ENCODE data around the gene IL27RA. TPM values are rescaled to one million over a fixed set of nuclear protein-coding genes. Genes with fewer than 3 reads are reported as not detected.

The IL27RA gene
- total RNA-seq, 2 donors from 2014 or later = 1.3 to 3.6 TPM

DNA sequence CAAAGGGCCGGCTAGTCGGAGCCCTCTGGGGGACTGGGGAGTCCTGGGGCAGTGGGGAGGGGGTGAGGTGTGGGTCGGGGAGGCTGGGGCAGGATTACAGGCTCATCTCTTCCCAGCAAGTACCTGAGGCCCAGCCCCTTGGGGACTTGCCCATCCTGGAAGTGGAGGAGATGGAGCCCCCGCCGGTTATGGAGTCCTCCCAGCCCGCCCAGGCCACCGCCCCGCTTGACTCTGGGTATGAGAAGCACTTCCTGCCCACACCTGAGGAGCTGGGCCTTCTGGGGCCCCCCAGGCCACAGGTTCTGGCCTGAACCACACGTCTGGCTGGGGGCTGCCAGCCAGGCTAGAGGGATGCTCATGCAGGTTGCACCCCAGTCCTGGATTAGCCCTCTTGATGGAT, 20.4 kb downstream of the IL27RA start:
- Histone ChIP-seq H3K27ac (no peak overlapping the region), H3K36me3 (replicated peaks in 1 of 2; ENCODE audit: insufficient read depth in 1 of 2, low read depth in 2 of 2) (peaks cover 0 to 13% of the 10 kb centered on the region in 2 donors), H3K9me3 (no peaks in the 10 kb centered on the region), H3K4me1 (no peaks in the 10 kb centered on the region), H3K27me3 (no peaks in the 10 kb centered on the region), H3K4me3 (no peak overlapping the region)
- DNase-seq (no peak), ATAC-seq (no peak)
- WGBS, 2 donors = 75% methylated on average over 9 of the region's 9 CpGs; no CpG with 5 or more reads in 1 of the 2 donors
- no peak for TF ChIP-seq POLR2A (IDR thresholded peaks at IDR 0.05)
- TF ChIP-seq, protein P1, sequence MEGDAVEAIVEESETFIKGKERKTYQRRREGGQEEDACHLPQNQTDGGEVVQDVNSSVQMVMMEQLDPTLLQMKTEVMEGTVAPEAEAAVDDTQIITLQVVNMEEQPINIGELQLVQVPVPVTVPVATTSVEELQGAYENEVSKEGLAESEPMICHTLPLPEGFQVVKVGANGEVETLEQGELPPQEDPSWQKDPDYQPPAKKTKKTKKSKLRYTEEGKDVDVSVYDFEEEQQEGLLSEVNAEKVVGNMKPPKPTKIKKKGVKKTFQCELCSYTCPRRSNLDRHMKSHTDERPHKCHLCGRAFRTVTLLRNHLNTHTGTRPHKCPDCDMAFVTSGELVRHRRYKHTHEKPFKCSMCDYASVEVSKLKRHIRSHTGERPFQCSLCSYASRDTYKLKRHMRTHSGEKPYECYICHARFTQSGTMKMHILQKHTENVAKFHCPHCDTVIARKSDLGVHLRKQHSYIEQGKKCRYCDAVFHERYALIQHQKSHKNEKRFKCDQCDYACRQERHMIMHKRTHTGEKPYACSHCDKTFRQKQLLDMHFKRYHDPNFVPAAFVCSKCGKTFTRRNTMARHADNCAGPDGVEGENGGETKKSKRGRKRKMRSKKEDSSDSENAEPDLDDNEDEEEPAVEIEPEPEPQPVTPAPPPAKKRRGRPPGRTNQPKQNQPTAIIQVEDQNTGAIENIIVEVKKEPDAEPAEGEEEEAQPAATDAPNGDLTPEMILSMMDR (IDR thresholded peaks at IDR 0.05) = no peak
- intact Hi-C loops (cut with DNase I) = loop anchor here (10.0 kb wide), 1 partner anchor 177 kb away; the partner anchor contains the start of gene NANOS3

DNA sequence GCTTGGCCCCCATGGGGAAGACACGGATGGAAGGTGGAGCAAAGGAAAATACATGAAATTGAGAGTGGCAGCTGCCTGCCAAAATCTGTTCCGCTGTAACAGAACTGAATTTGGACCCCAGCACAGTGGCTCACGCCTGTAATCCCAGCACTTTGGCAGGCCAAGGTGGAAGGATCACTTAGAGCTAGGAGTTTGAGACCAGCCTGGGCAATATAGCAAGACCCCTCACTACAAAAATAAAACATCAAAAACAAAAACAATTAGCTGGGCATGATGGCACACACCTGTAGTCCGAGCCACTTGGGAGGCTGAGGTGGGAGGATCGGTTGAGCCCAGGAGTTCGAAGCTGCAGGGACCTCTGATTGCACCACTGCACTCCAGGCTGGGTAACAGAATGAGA, 20.9 kb downstream of the IL27RA start:
- TF ChIP-seq, protein P1 (IDR thresholded peaks at IDR 0.05) = no peak
- TF ChIP-seq POLR2A (IDR thresholded peaks at IDR 0.05) = no peak
- 84 to 86% methylated on average over 6 of the region's 6 CpGs for WGBS, 2 donors
- DNase-seq (no peak), ATAC-seq (no peak)
- no peak overlapping the region for H3K4me3 ChIP-seq
- no peaks in the 10 kb centered on the region for H3K27me3 ChIP-seq
- no peaks in the 10 kb centered on the region for H3K4me1 ChIP-seq
- H3K27ac ChIP-seq = no peak overlapping the region
- H3K9me3 ChIP-seq = no peaks in the 10 kb centered on the region
- intact Hi-C loops (cut with DNase I) = loop anchor here (10.0 kb wide), 1 partner anchor 178 kb away; the partner anchor contains the start of gene NANOS3
- H3K36me3 ChIP-seq (replicated peaks in 1 of 2; ENCODE audit: insufficient read depth in 1 of 2, low read depth in 2 of 2) = peaks cover 0 to 13% of the 10 kb centered on the region in 2 donors

DNA sequence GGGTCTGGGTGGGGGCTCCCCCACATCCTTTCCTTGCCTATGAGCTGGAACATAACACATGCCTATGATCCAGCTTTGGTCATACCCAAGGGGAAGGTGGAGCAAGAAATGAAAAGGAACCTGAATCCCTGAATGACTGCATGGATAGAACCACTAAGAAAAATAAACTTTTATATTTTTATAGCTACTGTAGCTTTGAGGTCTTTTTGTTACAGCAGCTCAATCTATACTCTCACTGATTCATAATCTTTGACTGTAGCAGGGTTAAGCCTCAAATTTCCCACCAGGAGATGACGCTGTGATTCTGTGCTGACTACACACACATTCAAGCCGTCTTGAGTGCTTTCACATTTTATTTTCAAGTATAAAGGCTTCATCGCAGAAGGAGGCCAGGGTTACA, 21.5 kb downstream of the IL27RA start:
- ATAC-seq = no peak
- intact Hi-C loops (cut with DNase I) = loop anchor here (10.0 kb wide), 1 partner anchor 178 kb away; the partner anchor contains the start of gene NANOS3
- Histone ChIP-seq H3K9me3 (no peaks in the 10 kb centered on the region), H3K4me3 (no peak overlapping the region), H3K27me3 (no peaks in the 10 kb centered on the region), H3K4me1 (peaks cover 5% of the 10 kb centered on the region), H3K27ac (no peak overlapping the region), H3K36me3 (replicated peaks in 1 of 2; ENCODE audit: insufficient read depth in 1 of 2, low read depth in 2 of 2) (peaks cover 0 to 13% of the 10 kb centered on the region in 2 donors)
- no peak for DNase-seq
- TF ChIP-seq POLR2A (IDR thresholded peaks at IDR 0.05) = no peak
- TF ChIP-seq, protein P1 (IDR thresholded peaks at IDR 0.05) = no peak
- WGBS, 2 donors = 91 to 92% methylated on average over 3 of the region's 3 CpGs

DNA sequence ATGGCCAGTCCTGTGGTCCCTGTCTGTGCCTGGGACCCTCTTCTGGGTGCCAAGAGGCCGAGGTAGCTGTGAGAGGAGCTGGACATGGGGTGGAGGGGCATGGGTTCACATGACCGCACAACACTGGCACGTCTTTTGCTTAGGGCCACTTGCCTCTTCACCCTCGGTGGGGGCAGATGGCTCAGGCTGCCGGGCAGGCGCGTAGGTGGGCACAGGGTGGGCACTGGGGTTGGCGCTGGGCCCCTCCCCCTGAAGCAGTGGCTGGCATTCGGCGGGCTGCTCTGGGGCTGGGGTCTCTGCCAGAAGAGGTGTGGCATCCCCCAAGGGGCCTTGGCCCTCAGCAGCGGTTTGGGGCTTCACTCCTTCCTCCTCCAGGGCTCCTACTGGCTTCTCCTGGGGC, 21.9 kb downstream of the IL27RA start:
- TF ChIP-seq, protein P1 (IDR thresholded peaks at IDR 0.05) = no peak
- no peak for TF ChIP-seq POLR2A (IDR thresholded peaks at IDR 0.05)
- H3K27me3 ChIP-seq = no peaks in the 10 kb centered on the region
- peaks cover 0 to 13% of the 10 kb centered on the region in 2 donors for H3K36me3 ChIP-seq (replicated peaks in 1 of 2; ENCODE audit: insufficient read depth in 1 of 2, low read depth in 2 of 2)
- intact Hi-C loops (cut with DNase I) = loop anchor here (10.0 kb wide), 1 partner anchor 179 kb away; the partner anchor contains the start of gene NANOS3
- H3K4me3 ChIP-seq = no peak overlapping the region
- DNase-seq (no peak), ATAC-seq (no peak)
- H3K9me3 ChIP-seq = no peaks in the 10 kb centered on the region
- WGBS, 2 donors = 85 to 100% methylated on average over 4 to 10 of the region's 11 CpGs
- no peak overlapping the region for H3K27ac ChIP-seq
- peaks cover 9% of the 10 kb centered on the region for H3K4me1 ChIP-seq

DNA sequence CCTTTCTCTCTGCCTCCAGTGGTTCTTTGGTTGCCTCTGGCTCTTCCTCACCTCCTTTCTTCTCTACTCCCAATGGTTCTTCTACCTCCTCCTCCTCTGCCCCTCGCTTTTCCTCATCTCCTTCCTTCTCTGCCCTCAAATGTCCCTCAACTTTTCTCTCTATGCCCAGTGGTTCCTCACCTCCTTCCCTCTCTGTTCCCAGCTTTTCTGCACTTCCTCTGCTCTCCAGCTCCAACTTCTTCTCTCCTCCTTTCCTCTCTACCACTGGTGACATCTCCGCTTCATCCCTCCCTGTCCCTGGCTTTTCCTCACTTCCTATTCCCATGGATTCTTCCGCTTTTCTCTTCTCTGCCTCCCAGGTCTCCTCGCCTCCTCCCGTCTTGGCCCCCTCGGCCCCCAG, 22.5 kb downstream of the IL27RA start:
- WGBS, 2 donors = 78 to 96% methylated on average over 6 of the region's 6 CpGs
- Histone ChIP-seq H3K27me3 (no peaks in the 10 kb centered on the region), H3K9me3 (no peaks in the 10 kb centered on the region), H3K36me3 (replicated peaks in 1 of 2; ENCODE audit: insufficient read depth in 1 of 2, low read depth in 2 of 2) (peaks cover 0 to 13% of the 10 kb centered on the region in 2 donors), H3K27ac (no peak overlapping the region), H3K4me1 (peaks cover 15% of the 10 kb centered on the region), H3K4me3 (no peak overlapping the region)
- DNase-seq = no peak
- TF ChIP-seq POLR2A (IDR thresholded peaks at IDR 0.05) = no peak
- TF ChIP-seq, protein P1 (IDR thresholded peaks at IDR 0.05) = no peak
- no peak for ATAC-seq
- intact Hi-C loops (cut with DNase I) = loop anchor here (10.0 kb wide), 1 partner anchor 179 kb away; the partner anchor contains the start of gene NANOS3
